Activated CD4-positive, alpha-beta T cell treated with anti-CD3 and anti-CD28 coated beads, Interleukin-2, amount 10 ng/mL, durations not matched to agents 7 days and 5 days (primary cell): ENCODE data around the gene MRPL46. TPM values are rescaled to one million over a fixed set of nuclear protein-coding genes. Genes with fewer than 3 reads are reported as not detected.
A peak's percentile ranks its signal among the peaks of the same experiment; 100 is the strongest.
"Not testable (repeated sequence)": the region's sequence is repeated elsewhere in the genome, so short reads cannot be mapped to it uniquely, and the experiment has no call there.

Source experiments
- CTCF ChIA-PET: fragments of 350-600 bp; sonication (Branson Sonifier 250); formaldehyde crosslinking; loops from one replicate; lab custom pipeline; 2021; ENCODE audit warnings: antibody characterized with exemption; lab: Charles Lee
- POLR2A ChIA-PET: fragments of 350-600 bp; sonication (Branson Sonifier 250); formaldehyde crosslinking; loops from one replicate; lab custom pipeline; 2021; ENCODE audit warnings: antibody characterized with exemption; lab: Charles Lee
- DNase-seq: peaks from one replicate; pipeline ENCODE4 v3.0.0-alpha.2; 2020
- H3K27ac Mint-ChIP-seq: one replicate; pipeline ENCODE4 v1.8.0; 2021; ENCODE audit warnings: mild to moderate bottlenecking, moderate library complexity, mixed read lengths
- H3K27me3 Mint-ChIP-seq: one replicate; pipeline ENCODE4 v1.8.0; 2021; ENCODE audit warnings: mixed read lengths
- H3K36me3 Mint-ChIP-seq: one replicate; pipeline ENCODE4 v1.8.0; 2021; ENCODE audit warnings: low read depth, mixed read lengths
- H3K4me1 Mint-ChIP-seq: one replicate; pipeline ENCODE4 v1.8.0; 2021; ENCODE audit warnings: mixed read lengths
- H3K4me3 Mint-ChIP-seq: one replicate; pipeline ENCODE4 v1.8.0; 2021; ENCODE audit warnings: mild to moderate bottlenecking, moderate library complexity, mixed read lengths
- H3K9me3 Mint-ChIP-seq: one replicate; pipeline ENCODE4 v1.8.0; 2021; ENCODE audit warnings: mixed read lengths
- total RNA-seq, 2 experiments: library from RNA; stranded (reverse); gene quantifications; one replicate each; pipeline ENCODE4 v1.2.3, GENCODE V29; 2021

Gene MRPL46
- total RNA-seq, 2 experiments from 2014 or later = 25.9 to 26.0 TPM

DNA sequence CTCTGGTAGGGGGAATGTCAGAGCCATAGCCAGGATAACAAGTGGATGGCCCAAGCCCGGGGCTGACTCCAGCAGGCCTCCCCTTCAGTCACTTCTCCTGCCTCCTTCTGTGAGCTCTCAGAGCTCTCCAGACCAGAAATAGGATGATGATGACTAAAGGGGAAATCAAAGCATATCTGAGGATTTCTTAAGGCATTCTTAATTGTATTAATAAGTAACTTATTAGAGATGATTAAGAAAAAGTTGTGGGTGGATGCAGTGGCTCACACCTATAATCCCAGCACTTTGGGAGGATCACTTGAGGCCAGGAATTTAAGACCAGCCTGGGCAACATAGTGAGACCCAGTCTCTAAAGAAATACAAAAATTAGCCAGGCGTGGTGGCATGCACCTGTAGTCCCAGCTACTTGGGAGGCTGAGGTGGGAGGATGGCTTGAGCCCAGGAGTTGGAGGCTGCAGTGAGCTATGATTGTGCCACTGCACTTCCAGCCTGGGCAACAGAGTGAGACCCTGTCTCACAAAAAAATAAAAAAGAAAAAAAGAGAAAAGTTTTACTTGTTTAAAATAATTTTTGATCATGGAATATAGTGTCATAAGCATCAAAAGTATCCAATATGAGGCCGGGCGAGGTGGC lies 6.6 kb upstream of the MRPL46 start:
- DNase-seq, H3K4me1 Mint-ChIP-seq, H3K27me3 Mint-ChIP-seq, H3K27ac Mint-ChIP-seq, POLR2A ChIA-PET, H3K9me3 Mint-ChIP-seq, H3K4me3 Mint-ChIP-seq: not testable (repeated sequence)
- peaks cover 24% of the 10 kb centered on the region for H3K36me3 Mint-ChIP-seq
- CTCF ChIA-PET = interaction anchor here (1.1 kb wide), 1 partner anchor 733 kb away, joined by 3 read pairs; no protein-coding TSS in a partner anchor

DNA sequence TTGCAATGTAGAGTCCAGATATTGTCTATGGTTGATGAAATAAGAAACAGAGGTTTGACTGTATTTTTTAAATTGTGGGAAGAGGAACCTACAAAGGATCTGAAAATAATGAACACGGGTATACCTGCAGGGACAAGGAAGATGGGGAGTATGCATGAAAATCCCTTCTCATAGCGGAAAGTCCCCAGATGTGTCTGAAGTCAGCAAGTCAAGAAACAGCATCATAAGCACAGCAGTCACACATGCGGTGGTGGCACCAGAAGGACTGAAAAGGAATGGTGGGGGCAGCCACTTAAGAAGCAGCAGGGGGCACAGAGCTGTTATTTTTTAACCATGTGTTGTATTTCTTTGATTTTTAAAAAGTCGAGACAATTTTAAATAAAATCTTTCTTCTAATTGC lies 5.0 kb upstream of the MRPL46 start:
- CTCF ChIA-PET = no interaction called here
- DNase-seq = no peak
- H3K4me1 Mint-ChIP-seq = peaks cover 11% of the 10 kb centered on the region
- no peak overlapping the region for H3K4me3 Mint-ChIP-seq
- POLR2A ChIA-PET = no interaction called here
- no peak overlapping the region for H3K27ac Mint-ChIP-seq
- no peaks in the 10 kb centered on the region for H3K9me3 Mint-ChIP-seq
- peaks cover 26% of the 10 kb centered on the region for H3K36me3 Mint-ChIP-seq
- no peaks in the 10 kb centered on the region for H3K27me3 Mint-ChIP-seq

DNA sequence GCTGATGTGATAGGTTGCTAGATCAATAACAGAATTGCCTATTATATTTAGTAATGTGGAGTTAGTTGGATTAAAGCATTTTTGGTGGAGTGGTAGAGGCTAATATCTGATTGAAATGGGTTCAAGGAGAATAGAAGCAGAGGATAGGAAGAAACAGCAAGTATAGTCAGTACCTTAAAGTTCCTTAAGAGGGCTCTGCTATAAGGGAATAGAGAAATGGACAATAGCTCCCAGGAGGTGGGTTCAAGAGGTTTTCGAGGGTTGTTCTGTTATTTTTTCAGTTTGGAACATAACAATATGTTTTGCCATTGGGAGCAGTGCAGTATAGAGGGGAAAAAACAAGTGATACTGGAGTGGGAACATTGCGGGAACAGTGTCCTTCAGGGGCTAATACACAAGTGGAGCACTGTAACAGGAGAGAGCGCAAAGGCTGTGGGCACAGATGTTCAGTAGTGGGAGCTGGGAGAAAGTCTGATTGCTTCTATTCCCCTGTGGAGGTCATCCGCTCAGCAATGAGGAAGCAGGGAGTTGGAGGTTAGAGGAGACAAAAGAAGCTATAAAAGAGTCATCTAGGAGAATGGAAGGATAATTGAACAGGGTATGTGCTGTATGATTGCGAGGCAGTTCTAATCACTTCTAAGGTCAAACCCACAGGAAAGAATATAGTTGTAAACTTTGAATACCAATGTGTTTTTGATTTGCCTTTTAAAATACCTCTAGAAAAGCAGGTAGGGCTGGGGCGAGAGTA lies 3.6 kb upstream of the MRPL46 start:
- CTCF ChIA-PET = interaction anchor here (0.6 to 0.8 kb wide), 2 partner anchors 18 to 47 kb away, joined by 3 read pairs; no protein-coding TSS in a partner anchor
- no peaks in the 10 kb centered on the region for H3K9me3 Mint-ChIP-seq
- POLR2A ChIA-PET = no interaction called here
- no peaks in the 10 kb centered on the region for H3K27me3 Mint-ChIP-seq
- DNase-seq = no peak
- H3K36me3 Mint-ChIP-seq = peaks cover 17% of the 10 kb centered on the region
- H3K4me1 Mint-ChIP-seq = peaks cover 22% of the 10 kb centered on the region
- H3K4me3 Mint-ChIP-seq = no peak overlapping the region
- H3K27ac Mint-ChIP-seq = no peak overlapping the region

DNA sequence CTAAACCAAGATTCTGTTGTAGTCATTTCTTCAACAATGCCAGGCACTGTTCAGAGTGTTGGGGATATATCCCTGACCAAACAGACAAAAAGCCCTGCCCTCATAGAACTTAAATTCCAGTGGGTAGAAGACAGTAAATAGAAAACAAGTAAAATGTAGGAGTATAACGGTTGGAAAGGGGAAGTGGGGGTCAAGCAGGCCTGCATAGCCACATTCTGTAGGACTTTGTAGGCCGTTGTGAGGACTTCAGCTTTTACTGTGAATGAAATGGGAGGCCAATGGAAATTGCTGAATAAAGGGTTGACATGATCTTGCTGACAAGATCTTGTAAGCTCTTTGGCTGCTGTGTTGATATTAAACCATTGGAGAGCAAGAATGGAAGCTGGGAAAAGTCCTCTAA lies 2.1 kb upstream of the MRPL46 start:
- Mint-ChIP-seq H3K36me3 (peaks cover 20% of the 10 kb centered on the region), H3K27ac (no peak overlapping the region), H3K27me3 (no peaks in the 10 kb centered on the region), H3K4me1 (peaks cover 30% of the 10 kb centered on the region), H3K9me3 (no peaks in the 10 kb centered on the region), H3K4me3 (no peak overlapping the region)
- CTCF ChIA-PET = interaction anchor here (0.7 to 1.3 kb wide), 2 partner anchors 14 to 213 kb away, joined by 4 to 6 read pairs; no protein-coding TSS in a partner anchor
- POLR2A ChIA-PET = no interaction called here
- DNase-seq = no peak

DNA sequence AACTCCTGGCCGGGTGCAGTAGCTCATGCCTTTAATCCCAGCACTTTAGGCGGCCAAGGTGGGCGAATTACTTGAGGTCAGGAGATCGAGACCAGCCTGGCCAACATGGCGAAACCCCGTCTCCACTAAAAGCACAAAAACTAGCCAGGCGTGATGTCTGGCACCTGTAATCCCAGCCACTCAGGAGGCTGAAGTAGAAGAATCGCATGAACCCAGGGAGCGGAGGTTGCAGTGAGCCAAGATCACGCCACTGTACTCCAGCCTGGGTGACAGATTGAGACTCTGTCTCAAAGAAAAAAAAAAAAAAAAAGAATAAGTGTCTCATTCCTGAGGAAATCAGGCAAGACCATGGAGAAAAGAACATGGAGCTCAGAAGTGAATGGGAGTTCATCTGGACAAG lies 1.5 kb upstream of the MRPL46 start:
- H3K9me3 Mint-ChIP-seq, DNase-seq, H3K27me3 Mint-ChIP-seq, POLR2A ChIA-PET: not testable (repeated sequence)
- Mint-ChIP-seq H3K36me3 (peaks cover 23% of the 10 kb centered on the region), H3K27ac (peak overlapping the region; percentile 99), H3K4me3 (peak overlapping the region; percentile 90), H3K4me1 (peaks cover 30% of the 10 kb centered on the region)
- CTCF ChIA-PET = interaction anchor here (0.7 to 2.5 kb wide), 4 partner anchors 11 to 214 kb away, joined by 3 to 8 read pairs (median 5); no protein-coding TSS in a partner anchor

DNA sequence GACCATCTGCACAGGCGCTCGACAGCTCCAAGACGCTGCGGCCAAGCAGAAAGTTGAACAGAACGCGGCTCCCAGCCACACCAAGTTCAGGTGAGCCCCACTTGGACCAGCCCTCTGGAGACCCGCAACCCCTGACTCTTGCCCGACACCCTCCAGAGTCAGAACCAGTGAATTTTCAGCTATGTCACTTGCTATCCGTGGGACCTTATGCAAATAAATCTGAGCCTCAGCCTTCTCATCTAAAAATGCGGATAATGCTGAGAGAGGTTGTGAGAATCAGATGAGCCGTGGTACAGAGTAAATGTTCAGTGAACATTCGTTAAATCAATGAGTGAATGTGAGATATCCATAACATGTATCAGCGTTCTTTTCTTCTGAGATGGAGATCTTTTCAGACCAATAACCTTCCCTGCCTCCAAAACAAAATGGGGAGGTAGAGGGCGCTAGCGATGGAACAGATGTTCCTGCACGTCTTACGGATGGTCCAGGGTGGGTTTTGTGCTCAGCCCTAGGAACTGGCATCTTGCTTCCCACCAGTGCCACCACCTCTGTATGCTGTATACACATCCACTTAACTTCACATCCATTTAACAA lies 844 bp upstream of the MRPL46 start:
- Mint-ChIP-seq H3K4me1 (peaks cover 30% of the 10 kb centered on the region), H3K36me3 (peaks cover 30% of the 10 kb centered on the region), H3K27me3 (no peaks in the 10 kb centered on the region), H3K9me3 (no peaks in the 10 kb centered on the region), H3K27ac (peak overlapping the region; percentile 99), H3K4me3 (peak overlapping the region; percentile 90)
- ChIA-PET POLR2A (interaction anchor here (0.7 kb wide), 1 partner anchor 248 kb away, joined by 6 read pairs; no protein-coding TSS in a partner anchor), CTCF (interaction anchor here (1.0 to 2.5 kb wide), 5 partner anchors 9 to 33 kb away, joined by 3 to 8 read pairs (median 3); no protein-coding TSS in a partner anchor)
- DNase-seq = peak; percentile 27

DNA sequence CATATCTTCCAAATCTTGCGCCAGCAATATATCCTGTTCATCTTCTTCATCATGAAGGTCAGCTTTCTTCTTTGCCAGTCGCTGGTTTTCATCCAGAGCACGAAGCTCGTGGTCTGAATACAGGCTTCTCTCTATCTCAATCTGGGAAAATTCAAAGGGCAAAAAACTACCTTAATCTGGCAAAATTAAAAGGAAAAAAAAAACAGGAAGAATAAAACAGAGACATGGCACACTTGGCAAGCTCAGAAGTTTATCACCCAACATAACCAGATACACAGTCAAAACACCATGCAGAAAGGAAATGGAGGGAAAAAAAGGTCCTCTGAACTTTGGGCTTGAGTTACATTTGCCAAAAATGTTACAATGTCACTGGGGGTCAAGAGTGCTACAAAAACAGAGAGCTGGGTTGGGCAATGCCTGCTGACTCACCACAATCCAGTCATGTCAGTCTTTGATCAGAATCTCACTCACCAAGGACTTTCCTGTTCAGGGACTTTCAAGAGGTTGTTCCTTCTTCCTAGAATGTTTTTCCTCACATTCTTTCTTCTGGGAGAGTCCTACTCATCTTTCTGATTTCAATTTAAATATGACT lies 1.5 kb downstream of the MRPL46 start:
- ChIA-PET POLR2A (interaction anchor here (0.6 to 0.8 kb wide), 2 partner anchors 173 to 571 kb away, joined by 3 read pairs; no protein-coding TSS in a partner anchor), CTCF (interaction anchor here (2.7 kb wide), 1 partner anchor 11 kb away, joined by 9 read pairs; no protein-coding TSS in a partner anchor)
- H3K4me3 Mint-ChIP-seq = peak overlapping the region; percentile 90
- no peaks in the 10 kb centered on the region for H3K27me3 Mint-ChIP-seq
- peak overlapping the region; percentile 99 for H3K27ac Mint-ChIP-seq
- no peaks in the 10 kb centered on the region for H3K9me3 Mint-ChIP-seq
- peaks cover 33% of the 10 kb centered on the region for H3K36me3 Mint-ChIP-seq
- no peak for DNase-seq
- H3K4me1 Mint-ChIP-seq = peaks cover 28% of the 10 kb centered on the region

DNA sequence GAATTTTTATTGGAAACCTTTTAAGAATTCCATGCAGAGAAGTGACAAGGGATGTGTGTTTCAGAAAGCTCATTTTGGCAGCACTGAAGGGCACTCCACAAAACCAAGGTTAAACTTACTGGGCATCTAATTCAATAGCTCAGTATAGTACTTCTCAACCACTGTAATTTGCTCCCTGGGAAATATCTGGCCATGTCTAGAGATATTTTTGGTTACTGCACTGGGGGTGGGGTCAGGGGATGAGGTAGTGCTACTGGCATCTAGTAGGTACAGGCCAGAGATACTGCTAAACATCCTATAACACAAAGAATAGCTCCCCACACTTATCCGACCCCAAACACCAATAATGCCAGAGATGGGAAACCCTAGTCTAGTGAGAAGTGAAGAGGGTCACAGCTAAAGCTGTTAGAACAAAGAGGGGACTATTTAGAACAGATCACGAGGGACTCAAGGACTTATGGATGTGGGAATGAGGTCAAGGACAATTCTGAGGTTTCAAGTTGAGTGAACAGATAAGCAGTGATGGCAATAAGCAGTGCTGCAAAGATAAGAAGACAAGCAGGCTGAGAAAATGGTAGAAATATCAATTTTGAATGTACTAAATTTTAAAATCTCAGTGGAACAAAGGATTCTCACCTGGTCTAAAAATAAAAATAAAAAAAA lies 3.2 kb downstream of the MRPL46 start:
- Mint-ChIP-seq H3K4me3 (no peak overlapping the region), H3K4me1 (peaks cover 28% of the 10 kb centered on the region), H3K36me3 (peaks cover 39% of the 10 kb centered on the region), H3K27ac (no peak overlapping the region), H3K9me3 (no peaks in the 10 kb centered on the region), H3K27me3 (no peaks in the 10 kb centered on the region)
- POLR2A ChIA-PET = no interaction called here
- no peak for DNase-seq
- CTCF ChIA-PET = interaction anchor here (2.7 kb wide), 1 partner anchor 9 kb away, joined by 9 read pairs; no protein-coding TSS in a partner anchor

DNA sequence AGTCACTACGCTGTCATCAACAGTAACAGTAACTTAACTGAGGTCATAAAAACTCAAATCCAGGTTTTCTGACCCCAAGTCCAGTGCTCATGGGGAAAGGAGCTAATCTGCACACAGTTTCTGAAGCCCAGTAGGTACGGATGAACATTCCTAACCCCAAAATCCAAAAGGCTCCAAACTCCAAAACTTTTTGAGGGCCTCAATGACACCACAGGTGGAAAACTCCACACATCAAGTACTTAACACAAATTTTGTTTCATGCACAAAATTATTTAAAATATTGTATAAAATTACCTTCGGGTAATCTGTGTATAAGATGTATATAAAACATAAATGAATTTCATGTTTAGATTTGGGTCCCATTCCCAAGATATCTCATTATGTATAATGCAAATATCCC lies 10.5 kb downstream of the MRPL46 start:
- Mint-ChIP-seq H3K9me3 (no peaks in the 10 kb centered on the region), H3K27me3 (no peaks in the 10 kb centered on the region), H3K27ac (no peak overlapping the region), H3K4me3 (no peak overlapping the region), H3K4me1 (peaks cover 2% of the 10 kb centered on the region), H3K36me3 (peaks cover 11% of the 10 kb centered on the region)
- ChIA-PET CTCF (no interaction called here), POLR2A (no interaction called here)
- no peak for DNase-seq

DNA sequence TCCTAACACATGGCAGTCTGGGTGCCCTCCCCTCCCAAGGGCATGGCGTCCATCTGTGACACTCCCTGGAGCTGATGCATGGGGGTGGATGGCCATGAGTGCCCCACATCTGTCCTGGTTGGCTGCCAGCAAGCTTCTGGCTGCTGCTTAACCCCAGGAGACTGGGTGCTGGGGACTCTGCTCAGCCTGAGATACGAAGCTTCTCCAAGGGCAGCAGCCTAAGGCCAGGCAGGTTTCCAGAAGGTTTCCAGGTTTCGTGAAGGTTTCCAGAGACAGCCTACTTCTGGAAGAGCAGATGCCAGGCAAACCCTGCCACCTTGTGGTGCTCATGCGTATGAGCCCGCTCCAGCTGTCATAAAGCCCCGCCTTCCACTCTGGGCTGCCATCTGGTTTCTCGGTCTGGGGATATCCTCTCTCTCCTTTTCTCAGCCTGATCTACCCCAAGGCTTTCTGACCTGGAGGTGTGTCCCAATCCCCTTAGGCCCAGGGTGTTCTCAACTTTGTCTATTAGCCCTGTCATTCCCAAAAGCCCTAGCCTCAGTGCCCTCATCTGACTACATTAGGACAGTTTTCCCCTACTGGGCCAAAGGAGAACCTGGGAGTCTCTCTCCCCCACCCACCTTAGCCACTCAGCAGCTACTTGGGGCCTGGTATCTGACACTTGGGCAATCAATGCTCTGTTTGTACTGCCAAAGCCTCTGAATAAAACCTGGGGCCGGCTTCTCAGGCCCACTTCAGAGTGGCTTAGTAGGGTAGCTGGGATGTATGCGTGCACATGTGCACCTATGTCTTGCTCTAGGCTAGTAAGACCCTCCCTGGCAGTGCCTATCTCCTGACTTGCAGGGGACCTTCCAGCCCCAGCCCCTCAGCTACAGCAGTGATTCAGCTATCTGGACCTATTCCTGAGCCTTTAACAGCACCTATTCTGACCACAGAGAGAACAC lies 12.0 kb downstream of the MRPL46 start:
- H3K9me3 Mint-ChIP-seq = no peaks in the 10 kb centered on the region

DNA sequence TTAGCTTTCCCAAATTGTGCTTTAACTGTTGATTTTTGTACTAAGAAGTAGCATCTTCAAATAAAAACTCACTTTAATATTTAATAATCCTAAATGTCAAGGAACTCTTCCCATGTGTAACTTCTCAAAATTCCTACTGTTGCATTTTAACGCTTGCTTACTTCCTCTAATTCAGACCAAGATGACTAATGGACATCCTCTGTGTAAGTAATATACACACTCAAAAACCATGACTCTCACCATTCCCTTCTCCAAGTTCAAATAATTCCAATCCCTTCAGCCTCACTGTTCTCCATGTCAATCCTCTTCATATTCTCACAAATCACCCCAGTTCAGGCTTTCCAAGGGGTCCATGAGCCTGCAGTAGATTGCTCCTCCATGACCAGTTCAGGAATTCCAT lies 13.0 kb downstream of the MRPL46 start:
- CTCF ChIA-PET = interaction anchor here (1.5 to 1.7 kb wide), 2 partner anchors 10 to 15 kb away, joined by 6 to 9 read pairs; no protein-coding TSS in a partner anchor
- POLR2A ChIA-PET = no interaction called here
- no peak for DNase-seq
- Mint-ChIP-seq H3K36me3 (peaks cover 2% of the 10 kb centered on the region), H3K27ac (no peak overlapping the region), H3K4me3 (no peak overlapping the region), H3K9me3 (no peaks in the 10 kb centered on the region), H3K27me3 (no peaks in the 10 kb centered on the region), H3K4me1 (peaks cover 4% of the 10 kb centered on the region)

More for the DNA sequence above, 12.0 kb downstream of the MRPL46 start:
- Mint-ChIP-seq H3K4me3 (no peak overlapping the region), H3K27ac (no peak overlapping the region), H3K27me3 (no peaks in the 10 kb centered on the region), H3K4me1 (peaks cover 2% of the 10 kb centered on the region), H3K36me3 (peaks cover 7% of the 10 kb centered on the region)
- POLR2A ChIA-PET = no interaction called here
- CTCF ChIA-PET = interaction anchor here (1.2 to 1.7 kb wide), 5 partner anchors 10 to 14 kb away, joined by 3 to 9 read pairs (median 5); partner anchors contain the start of genes MRPL46 and MRPS11
- peak; percentile 50 for DNase-seq
